ENCODE results near the gene SAXO1.
"Not testable (repeated sequence)": the region's sequence is repeated elsewhere in the genome, so short reads cannot be mapped to it uniquely, and the experiment has no call there.

Gene SAXO1

GRCh38 chr9:18997151-18997550 lies 35.9 kb downstream of the SAXO1 start:
- no peak for DNase-seq

GRCh38 chr9:18996211-18996610 lies 36.8 kb downstream of the SAXO1 start:
- DNase-seq = no peak

GRCh38 chr9:18994263-18994916 lies 38.6 kb downstream of the SAXO1 start:
- DNase-seq = peak; percentile 44

- not testable (repeated sequence) for DNase-seq
Measured at GRCh38 chr9:18991197-18991596, 41.8 kb downstream of the SAXO1 start.

GRCh38 chr9:18990494-18990893 lies 42.5 kb downstream of the SAXO1 start:
- DNase-seq = no peak

GRCh38 chr9:18989865-18990264 lies 43.1 kb downstream of the SAXO1 start:
- no peak for DNase-seq

GRCh38 chr9:18989097-18989496 lies 43.9 kb downstream of the SAXO1 start:
- DNase-seq = no peak

- no peak for DNase-seq
Measured at GRCh38 chr9:18988003-18988402, 45.0 kb downstream of the SAXO1 start.

GRCh38 chr9:18985996-18986395 lies 47.0 kb downstream of the SAXO1 start:
- DNase-seq = no peak

- peak; percentile 38 for DNase-seq
Measured at GRCh38 chr9:18985464-18985951, 47.5 kb downstream of the SAXO1 start.

GRCh38 chr9:18982262-18982620 lies 50.8 kb downstream of the SAXO1 start:
- DNase-seq = no peak

- DNase-seq = no peak
Measured at GRCh38 chr9:18981476-18982261, 51.3 kb downstream of the SAXO1 start.

- DNase-seq = no peak
Measured at GRCh38 chr9:18980189-18980588, 52.8 kb downstream of the SAXO1 start.

GRCh38 chr9:18979367-18979766 lies 53.6 kb downstream of the SAXO1 start:
- no peak for DNase-seq

GRCh38 chr9:18978188-18978587 lies 54.8 kb downstream of the SAXO1 start:
- no peak for DNase-seq

- peak; percentile 41 for DNase-seq
Measured at GRCh38 chr9:18976709-18977531, 56.1 kb downstream of the SAXO1 start.

GRCh38 chr9:18976221-18976708 lies 56.7 kb downstream of the SAXO1 start:
- no peak for DNase-seq

- DNase-seq = no peak
Measured at GRCh38 chr9:18973348-18973747, 59.7 kb downstream of the SAXO1 start.

- no peak for DNase-seq
Measured at GRCh38 chr9:18972675-18973074, 60.3 kb downstream of the SAXO1 start.

GRCh38 chr9:18971909-18972308 lies 61.1 kb downstream of the SAXO1 start:
- DNase-seq = no peak

- DNase-seq = no peak
Measured at GRCh38 chr9:18971404-18971803, 61.6 kb downstream of the SAXO1 start.

GRCh38 chr9:18970393-18970792 lies 62.6 kb downstream of the SAXO1 start:
- no peak for DNase-seq

GRCh38 chr9:18969128-18969527 lies 63.9 kb downstream of the SAXO1 start:
- peak; percentile 43 for DNase-seq

All from eye (tissue), 1 donor.